ENCODE measurements around the gene SDR39U1. TPM values are rescaled to one million over a fixed set of nuclear protein-coding genes. Genes with fewer than 3 reads are reported as not detected.

The SDR39U1 gene
- polyA plus RNA-seq, 4 donors, result 41.4 to 52.6 (median 50.2) TPM

DNA sequence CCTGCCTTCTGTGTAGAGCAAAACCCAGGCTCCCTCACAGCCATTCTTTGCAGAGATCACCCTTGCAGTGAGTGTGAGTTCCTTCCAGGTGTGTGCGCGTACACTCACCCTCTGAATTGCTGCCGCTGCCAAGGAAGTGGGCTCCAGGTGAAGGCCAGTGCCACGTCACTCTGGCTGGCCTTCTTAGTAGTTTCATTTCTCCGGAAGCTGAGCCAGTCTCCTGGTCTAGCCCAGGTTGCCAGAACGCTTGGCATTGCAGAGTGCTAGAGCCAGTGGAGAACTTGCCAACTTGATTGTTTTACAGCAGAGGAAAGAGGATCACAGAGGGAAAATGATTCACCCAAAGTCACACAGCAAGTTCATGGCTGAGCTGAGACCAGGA, 24.1 kb downstream of the SDR39U1 start:
- H3K4me3 ChIP-seq (ENCODE audit: low read depth in 1 of 3, low read length in 3 of 3), result no peak overlapping the region
- H3K36me3 ChIP-seq (ENCODE audit: control insufficient read depth in 3 of 3, insufficient read depth in 2 of 3, low read depth in 1 of 3, low read length in 3 of 3), result peaks cover 0 to 35% (median 0%) of the 10 kb centered on the region in 3 donors
- peak overlapping the region in 2 of 3 donors; percentile 57 to 73 for H3K27ac ChIP-seq (ENCODE audit: low read depth in 1 of 3, low read length in 2 of 3)
- H3K4me1 ChIP-seq (ENCODE audit: control insufficient read depth in 3 of 3, insufficient read depth in 2 of 3, low read depth in 1 of 3, low read length in 2 of 3), result peaks cover 5 to 13% (median 9%) of the 10 kb centered on the region in 3 donors
- no peaks in the 10 kb centered on the region for H3K9me3 ChIP-seq (ENCODE audit: control insufficient read depth in 2 of 2, insufficient read depth in 1 of 2, low read depth in 1 of 2, low read length in 1 of 2)
- no peaks in the 10 kb centered on the region for H3K27me3 ChIP-seq (ENCODE audit: control insufficient read depth in 3 of 3, insufficient read depth in 3 of 3, low read length in 3 of 3)
- DNase-seq (peak in 1 of 2 donors; percentile 76), FAIRE-seq (no peak)
- WGBS, 3 donors, result 9 to 43% (median 26%) methylated on average over 6 of the region's 6 CpGs

DNA sequence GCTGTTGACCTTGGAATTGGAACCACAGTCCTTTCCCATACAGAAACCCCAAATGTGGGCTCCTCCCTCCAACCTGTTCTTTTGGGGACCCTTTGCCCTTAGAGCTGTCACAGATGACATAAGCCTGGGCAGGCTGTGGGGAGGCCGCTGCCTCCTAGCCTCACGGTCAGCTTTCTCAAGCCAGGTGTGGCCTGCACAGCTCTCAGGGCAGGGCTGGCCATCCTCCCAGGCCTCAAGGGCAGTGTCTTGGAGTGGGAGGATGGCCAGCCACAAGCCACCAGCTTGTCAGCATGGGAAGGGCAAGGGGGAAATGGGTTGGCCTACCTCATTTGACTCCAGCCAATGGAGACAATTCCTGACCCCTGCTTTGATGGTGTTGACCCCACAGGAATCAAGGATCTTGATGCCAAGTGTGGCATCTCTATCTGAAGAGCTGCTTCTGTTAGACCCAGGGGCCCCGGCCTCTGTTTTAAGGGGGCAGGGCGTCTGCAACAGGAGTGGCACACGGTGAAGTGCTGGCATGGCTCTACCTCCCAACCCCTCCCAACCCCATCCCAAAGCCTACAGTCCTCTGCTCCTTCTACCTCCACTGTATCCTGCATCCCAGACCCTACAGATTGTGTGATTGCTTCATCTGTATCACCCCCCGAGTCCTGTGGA, 24.6 kb downstream of the SDR39U1 start:
- Histone ChIP-seq H3K36me3 (ENCODE audit: control insufficient read depth in 3 of 3, insufficient read depth in 2 of 3, low read depth in 1 of 3, low read length in 3 of 3) (peaks cover 0 to 39% (median 0%) of the 10 kb centered on the region in 3 donors), H3K27me3 (ENCODE audit: control insufficient read depth in 3 of 3, insufficient read depth in 3 of 3, low read length in 3 of 3) (no peaks in the 10 kb centered on the region), H3K4me1 (ENCODE audit: control insufficient read depth in 3 of 3, insufficient read depth in 2 of 3, low read depth in 1 of 3, low read length in 2 of 3) (peaks cover 5 to 9% (median 8%) of the 10 kb centered on the region in 3 donors), H3K27ac (ENCODE audit: low read depth in 1 of 3, low read length in 2 of 3) (peak overlapping the region in 1 of 3 donors; percentile 73), H3K9me3 (ENCODE audit: control insufficient read depth in 2 of 2, insufficient read depth in 1 of 2, low read depth in 1 of 2, low read length in 1 of 2) (no peaks in the 10 kb centered on the region), H3K4me3 (ENCODE audit: low read depth in 1 of 3, low read length in 3 of 3) (no peak overlapping the region)
- DNase-seq, result no peak
- FAIRE-seq, result no peak
- 63 to 75% (median 69%) methylated on average over 6 of the region's 6 CpGs for WGBS, 3 donors

DNA sequence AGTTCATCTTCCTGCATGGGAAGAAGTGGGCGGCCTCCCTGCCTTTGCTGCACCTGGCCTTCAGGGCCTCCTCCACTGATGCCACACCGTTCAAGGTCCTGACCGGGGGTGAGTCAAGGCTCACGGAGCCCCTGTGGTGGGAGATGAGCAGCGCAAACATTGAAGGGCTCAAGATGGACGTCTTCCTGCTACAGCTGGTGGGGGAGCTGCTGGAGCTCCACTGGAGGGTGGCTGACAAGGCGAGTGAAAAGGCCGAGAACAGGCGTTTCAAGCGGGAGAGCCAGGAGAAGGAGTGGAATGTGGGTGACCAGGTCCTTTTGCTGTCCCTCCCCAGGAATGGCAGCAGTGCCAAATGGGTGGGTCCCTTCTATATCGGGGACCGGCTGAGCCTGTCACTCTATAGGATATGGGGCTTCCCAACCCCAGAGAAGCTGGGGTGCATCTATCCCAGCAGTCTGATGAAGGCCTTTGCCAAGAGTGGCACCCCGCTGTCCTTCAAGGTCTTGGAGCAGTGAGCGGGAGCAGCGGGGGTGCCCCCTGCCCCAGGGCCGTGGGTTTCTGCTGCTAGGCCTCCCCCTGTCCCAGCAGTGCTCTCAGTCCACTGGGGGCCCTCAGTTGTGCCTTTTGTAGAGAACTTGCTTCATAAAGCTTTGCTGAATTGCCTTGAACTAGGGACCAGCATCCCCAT, 25.5 kb downstream of the SDR39U1 start:
- no peak for FAIRE-seq
- no peaks in the 10 kb centered on the region for H3K9me3 ChIP-seq (ENCODE audit: control insufficient read depth in 2 of 2, insufficient read depth in 1 of 2, low read depth in 1 of 2, low read length in 1 of 2)
- H3K27me3 ChIP-seq (ENCODE audit: control insufficient read depth in 3 of 3, insufficient read depth in 3 of 3, low read length in 3 of 3), result no peaks in the 10 kb centered on the region
- peaks cover 0 to 4% (median 3%) of the 10 kb centered on the region in 3 donors for H3K4me1 ChIP-seq (ENCODE audit: control insufficient read depth in 3 of 3, insufficient read depth in 2 of 3, low read depth in 1 of 3, low read length in 2 of 3)
- no peak overlapping the region for H3K4me3 ChIP-seq (ENCODE audit: low read depth in 1 of 3, low read length in 3 of 3)
- H3K36me3 ChIP-seq (ENCODE audit: control insufficient read depth in 3 of 3, insufficient read depth in 2 of 3, low read depth in 1 of 3, low read length in 3 of 3), result peaks cover 0 to 45% (median 0%) of the 10 kb centered on the region in 3 donors
- no peak for DNase-seq
- WGBS, 3 donors, result 75 to 91% (median 83%) methylated on average over 16 of the region's 16 CpGs
- H3K27ac ChIP-seq (ENCODE audit: low read depth in 1 of 3, low read length in 2 of 3), result no peak overlapping the region

DNA sequence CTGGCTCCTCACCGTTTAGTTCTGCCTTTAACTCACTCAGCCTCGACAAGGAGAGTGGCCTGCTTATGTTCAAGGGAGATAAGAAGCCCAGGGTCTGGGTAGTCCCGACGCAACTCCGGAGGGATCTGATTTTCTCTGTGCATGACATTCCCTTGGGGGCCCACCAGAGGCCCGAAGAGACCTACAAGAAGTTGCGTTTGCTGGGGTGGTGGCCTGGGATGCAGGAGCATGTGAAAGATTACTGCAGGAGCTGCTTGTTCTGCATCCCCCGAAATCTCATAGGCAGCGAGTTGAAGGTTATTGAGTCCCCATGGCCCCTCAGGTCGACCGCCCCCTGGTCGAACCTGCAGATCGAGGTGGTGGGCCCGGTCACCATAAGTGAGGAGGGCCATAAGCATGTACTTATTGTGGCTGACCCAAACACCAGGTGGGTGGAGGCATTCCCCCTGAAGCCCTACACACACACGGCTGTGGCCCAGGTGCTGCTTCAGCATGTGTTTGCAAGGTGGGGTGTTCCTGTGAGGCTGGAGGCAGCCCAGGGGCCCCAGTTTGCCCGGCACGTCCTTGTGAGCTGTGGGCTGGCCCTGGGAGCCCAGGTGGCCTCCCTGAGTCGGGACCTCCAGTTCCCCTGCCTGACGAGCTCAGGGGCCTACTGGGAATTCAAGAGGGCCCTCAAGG, 26.2 kb downstream of the SDR39U1 start:
- no peak overlapping the region for H3K4me3 ChIP-seq (ENCODE audit: low read depth in 1 of 3, low read length in 3 of 3)
- peaks cover 0 to 52% (median 0%) of the 10 kb centered on the region in 3 donors for H3K36me3 ChIP-seq (ENCODE audit: control insufficient read depth in 3 of 3, insufficient read depth in 2 of 3, low read depth in 1 of 3, low read length in 3 of 3)
- H3K4me1 ChIP-seq (ENCODE audit: control insufficient read depth in 3 of 3, insufficient read depth in 2 of 3, low read depth in 1 of 3, low read length in 2 of 3), result peaks cover 0 to 4% (median 3%) of the 10 kb centered on the region in 3 donors
- no peak overlapping the region for H3K27ac ChIP-seq (ENCODE audit: low read depth in 1 of 3, low read length in 2 of 3)
- FAIRE-seq (no peak), DNase-seq (no peak)
- H3K27me3 ChIP-seq (ENCODE audit: control insufficient read depth in 3 of 3, insufficient read depth in 3 of 3, low read length in 3 of 3), result no peaks in the 10 kb centered on the region
- 75 to 78% (median 75%) methylated on average over 19 of the region's 19 CpGs for WGBS, 3 donors
- no peaks in the 10 kb centered on the region for H3K9me3 ChIP-seq (ENCODE audit: control insufficient read depth in 2 of 2, insufficient read depth in 1 of 2, low read depth in 1 of 2, low read length in 1 of 2)

DNA sequence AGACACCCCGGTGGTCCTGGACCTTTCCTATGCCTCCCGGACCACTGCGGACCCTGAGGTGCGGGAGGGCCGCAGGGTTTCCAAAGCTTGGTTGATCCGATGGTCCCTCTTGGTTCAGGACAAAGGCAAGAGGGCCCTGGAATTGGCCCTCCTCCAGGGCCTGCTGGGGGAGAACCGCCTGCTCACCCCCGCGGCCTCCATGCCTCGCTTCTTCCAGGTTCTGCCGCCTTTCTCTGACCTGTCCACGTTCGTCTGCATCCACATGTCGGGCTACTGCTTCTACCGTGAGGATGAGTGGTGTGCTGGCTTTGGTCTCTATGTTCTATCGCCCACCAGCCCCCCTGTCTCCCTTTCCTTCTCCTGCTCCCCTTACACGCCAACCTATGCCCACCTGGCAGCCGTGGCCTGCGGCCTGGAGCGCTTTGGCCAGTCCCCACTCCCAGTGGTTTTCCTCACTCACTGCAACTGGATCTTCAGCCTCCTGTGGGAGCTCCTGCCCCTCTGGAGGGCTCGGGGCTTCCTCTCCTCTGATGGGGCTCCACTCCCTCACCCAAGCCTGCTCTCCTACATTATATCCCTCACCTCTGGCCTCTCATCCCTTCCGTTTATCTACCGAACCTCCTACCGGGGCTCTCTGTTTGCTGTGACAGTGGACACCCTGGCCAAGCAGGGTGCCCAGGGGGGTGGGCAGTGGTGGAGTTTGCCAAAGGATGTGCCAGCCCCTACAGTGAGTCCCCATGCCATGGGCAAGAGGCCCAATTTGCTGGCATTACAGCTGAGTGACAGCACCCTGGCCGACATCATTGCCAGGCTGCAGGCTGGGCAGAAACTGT, 26.9 kb downstream of the SDR39U1 start:
- Histone ChIP-seq H3K36me3 (ENCODE audit: control insufficient read depth in 3 of 3, insufficient read depth in 2 of 3, low read depth in 1 of 3, low read length in 3 of 3) (peaks cover 0 to 59% (median 0%) of the 10 kb centered on the region in 3 donors), H3K27me3 (ENCODE audit: control insufficient read depth in 3 of 3, insufficient read depth in 3 of 3, low read length in 3 of 3) (no peaks in the 10 kb centered on the region), H3K27ac (ENCODE audit: low read depth in 1 of 3, low read length in 2 of 3) (no peak overlapping the region), H3K9me3 (ENCODE audit: control insufficient read depth in 2 of 2, insufficient read depth in 1 of 2, low read depth in 1 of 2, low read length in 1 of 2) (no peaks in the 10 kb centered on the region), H3K4me3 (ENCODE audit: low read depth in 1 of 3, low read length in 3 of 3) (no peak overlapping the region), H3K4me1 (ENCODE audit: control insufficient read depth in 3 of 3, insufficient read depth in 2 of 3, low read depth in 1 of 3, low read length in 2 of 3) (peaks cover 0 to 4% (median 3%) of the 10 kb centered on the region in 3 donors)
- FAIRE-seq (no peak), DNase-seq (no peak)
- WGBS, 3 donors, result 88 to 90% (median 89%) methylated on average over 24 to 25 of the region's 25 CpGs

DNA sequence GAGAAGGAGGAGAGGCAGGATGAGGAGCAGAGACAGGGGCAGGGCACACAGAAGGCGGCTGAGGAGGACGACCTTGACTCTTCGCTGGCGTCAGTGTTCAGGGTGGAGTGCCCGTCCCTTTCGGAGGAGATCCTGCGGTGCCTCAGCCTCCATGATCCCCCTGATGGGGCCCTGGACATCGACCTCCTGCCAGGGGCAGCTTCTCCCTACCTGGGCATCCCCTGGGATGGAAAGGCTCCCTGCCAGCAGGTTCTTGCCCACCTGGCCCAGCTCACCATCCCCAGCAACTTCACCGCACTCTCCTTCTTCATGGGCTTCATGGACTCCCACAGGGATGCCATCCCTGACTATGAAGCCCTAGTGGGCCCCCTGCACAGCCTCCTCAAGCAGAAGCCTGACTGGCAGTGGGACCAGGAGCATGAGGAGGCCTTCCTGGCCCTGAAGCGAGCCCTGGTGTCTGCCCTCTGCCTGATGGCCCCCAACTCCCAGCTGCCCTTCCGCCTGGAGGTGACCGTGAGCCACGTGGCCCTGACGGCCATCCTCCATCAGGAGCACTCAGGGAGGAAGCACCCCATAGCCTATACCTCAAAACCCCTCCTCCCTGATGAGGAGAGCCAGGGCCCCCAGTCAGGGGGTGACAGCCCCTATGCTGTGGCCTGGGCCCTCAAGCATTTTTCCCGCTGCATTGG, 27.7 kb downstream of the SDR39U1 start:
- 87 to 91% (median 90%) methylated on average over 11 to 15 of the region's 15 CpGs for WGBS, 3 donors
- Histone ChIP-seq H3K36me3 (ENCODE audit: control insufficient read depth in 3 of 3, insufficient read depth in 2 of 3, low read depth in 1 of 3, low read length in 3 of 3) (peaks cover 0 to 67% (median 0%) of the 10 kb centered on the region in 3 donors), H3K27ac (ENCODE audit: low read depth in 1 of 3, low read length in 2 of 3) (no peak overlapping the region), H3K4me1 (ENCODE audit: control insufficient read depth in 3 of 3, insufficient read depth in 2 of 3, low read depth in 1 of 3, low read length in 2 of 3) (peaks cover 0 to 4% (median 3%) of the 10 kb centered on the region in 3 donors), H3K9me3 (ENCODE audit: control insufficient read depth in 2 of 2, insufficient read depth in 1 of 2, low read depth in 1 of 2, low read length in 1 of 2) (no peaks in the 10 kb centered on the region), H3K4me3 (ENCODE audit: low read depth in 1 of 3, low read length in 3 of 3) (no peak overlapping the region), H3K27me3 (ENCODE audit: control insufficient read depth in 3 of 3, insufficient read depth in 3 of 3, low read length in 3 of 3) (no peaks in the 10 kb centered on the region)
- FAIRE-seq (no peak), DNase-seq (no peak)

DNA sequence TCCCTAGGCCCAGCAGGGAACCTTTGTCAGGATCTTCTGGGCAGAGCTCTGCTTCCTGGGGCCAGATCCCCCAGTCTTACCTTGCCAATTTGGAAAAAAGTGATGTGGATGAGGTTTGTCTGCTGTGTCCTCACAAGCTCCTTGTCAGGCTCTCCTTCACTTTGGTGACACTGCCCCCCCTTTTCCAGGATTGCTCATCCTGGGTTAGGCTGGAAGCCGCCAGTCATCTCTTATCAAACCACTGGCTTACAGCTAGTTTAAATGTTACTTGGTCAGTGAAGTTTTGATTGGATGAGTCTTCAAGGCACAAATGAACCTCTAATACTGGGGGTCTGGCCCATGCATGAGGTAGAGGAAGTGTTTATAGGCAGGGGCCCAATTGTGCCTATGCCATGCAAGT, 28.5 kb downstream of the SDR39U1 start:
- FAIRE-seq (no peak), DNase-seq (no peak)
- Histone ChIP-seq H3K36me3 (ENCODE audit: control insufficient read depth in 3 of 3, insufficient read depth in 2 of 3, low read depth in 1 of 3, low read length in 3 of 3) (peaks cover 0 to 75% (median 0%) of the 10 kb centered on the region in 3 donors), H3K4me3 (ENCODE audit: low read depth in 1 of 3, low read length in 3 of 3) (no peak overlapping the region), H3K27me3 (ENCODE audit: control insufficient read depth in 3 of 3, insufficient read depth in 3 of 3, low read length in 3 of 3) (no peaks in the 10 kb centered on the region), H3K4me1 (ENCODE audit: control insufficient read depth in 3 of 3, insufficient read depth in 2 of 3, low read depth in 1 of 3, low read length in 2 of 3) (peaks cover 0 to 3% (median 3%) of the 10 kb centered on the region in 3 donors), H3K27ac (ENCODE audit: low read depth in 1 of 3, low read length in 2 of 3) (no peak overlapping the region), H3K9me3 (ENCODE audit: control insufficient read depth in 2 of 2, insufficient read depth in 1 of 2, low read depth in 1 of 2, low read length in 1 of 2) (no peaks in the 10 kb centered on the region)
- WGBS, 3 donors, result 88 to 100% (median 94%) methylated on average over 1 of the region's 1 CpG
